NCI-H2227 (cell line): Measurements from ENCODE around the gene C9orf85.
A peak's percentile ranks its signal among the peaks of the same experiment; 100 is the strongest.
"Not testable (repeated sequence)": the region's sequence is repeated elsewhere in the genome, so short reads cannot be mapped to it uniquely, and the experiment has no call there.

Source experiments
- DNase-seq: peaks from one replicate; lab custom pipeline; 2025; ENCODE audit not compliant: unreplicated experiment; lab: John Stamatoyannopoulos, UW

C9orf85 gene, protein sequence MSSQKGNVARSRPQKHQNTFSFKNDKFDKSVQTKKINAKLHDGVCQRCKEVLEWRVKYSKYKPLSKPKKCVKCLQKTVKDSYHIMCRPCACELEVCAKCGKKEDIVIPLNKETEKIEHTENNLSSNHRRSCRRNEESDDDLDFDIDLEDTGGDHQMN

DNA sequence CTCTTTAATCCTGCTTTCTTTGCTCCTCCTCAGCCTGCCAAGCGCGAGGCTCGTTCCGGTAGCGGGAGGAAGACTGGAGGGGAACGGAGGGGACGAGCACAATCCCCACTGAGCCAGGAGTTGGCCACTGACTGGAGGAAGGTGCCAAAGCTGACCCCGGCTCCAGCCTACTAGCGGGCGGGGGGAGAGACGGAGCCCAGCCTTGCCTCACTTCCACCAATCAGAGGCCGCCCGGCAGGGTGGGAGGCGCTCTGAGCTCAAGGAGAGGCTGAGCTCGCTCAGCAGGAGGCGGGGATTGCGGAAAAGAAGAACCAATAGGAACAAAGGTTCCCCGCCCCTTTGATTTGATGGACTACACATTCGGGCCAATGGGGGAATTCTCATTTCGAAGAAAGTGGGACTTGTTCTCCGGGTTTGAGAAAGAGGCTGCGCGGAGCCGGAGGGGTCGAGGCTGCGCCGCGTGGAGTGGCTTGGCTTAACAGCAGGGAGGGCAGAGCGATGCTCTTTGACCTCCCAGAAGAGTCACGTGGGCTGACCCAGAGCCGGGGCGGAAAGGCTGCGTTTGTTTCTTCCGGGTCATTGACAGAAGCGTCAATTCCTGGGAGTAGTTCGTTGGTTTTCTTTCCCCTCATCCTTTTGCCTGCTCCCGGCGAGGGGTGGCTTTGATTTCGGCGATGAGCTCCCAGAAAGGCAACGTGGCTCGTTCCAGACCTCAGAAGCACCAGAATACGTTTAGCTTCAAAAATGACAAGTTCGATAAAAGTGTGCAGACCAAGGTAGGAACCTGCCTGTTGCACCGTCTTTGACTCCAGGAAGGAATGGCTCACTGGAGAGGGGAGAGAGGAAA is at the start of gene C9orf85, which contains the start of gene ABHD17B:
Gene C9orf85 (plus strand): TSS at position 579 of the 847 bp plus-strand sequence. CDS start 96 bp downstream, at position 675.
Gene ABHD17B (minus strand): TSS at position 133 of the 847 bp plus-strand sequence. CDS start 36,113 bp downstream, outside the sequence.
- peak; percentile 99 for DNase-seq

DNA sequence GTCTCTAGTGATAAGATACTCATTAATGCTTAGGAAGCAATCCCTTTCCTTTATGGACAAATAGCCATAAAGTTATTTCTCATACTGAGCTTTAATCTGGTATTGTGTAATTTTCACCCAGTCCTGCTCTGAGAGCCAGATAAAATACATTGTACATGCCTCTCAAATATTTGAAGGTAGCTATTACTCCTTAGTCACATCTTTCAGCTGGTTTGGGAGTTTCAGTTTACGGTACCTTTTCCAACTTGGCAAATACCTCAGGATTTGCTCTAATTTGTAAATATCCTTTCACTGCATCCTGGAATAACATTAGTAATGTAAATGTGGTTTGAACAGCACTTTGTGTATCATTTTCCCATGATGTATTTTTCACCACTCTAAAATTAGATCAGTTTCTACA is 47.8 kb upstream of the C9orf85 start:
- DNase-seq = no peak

DNA sequence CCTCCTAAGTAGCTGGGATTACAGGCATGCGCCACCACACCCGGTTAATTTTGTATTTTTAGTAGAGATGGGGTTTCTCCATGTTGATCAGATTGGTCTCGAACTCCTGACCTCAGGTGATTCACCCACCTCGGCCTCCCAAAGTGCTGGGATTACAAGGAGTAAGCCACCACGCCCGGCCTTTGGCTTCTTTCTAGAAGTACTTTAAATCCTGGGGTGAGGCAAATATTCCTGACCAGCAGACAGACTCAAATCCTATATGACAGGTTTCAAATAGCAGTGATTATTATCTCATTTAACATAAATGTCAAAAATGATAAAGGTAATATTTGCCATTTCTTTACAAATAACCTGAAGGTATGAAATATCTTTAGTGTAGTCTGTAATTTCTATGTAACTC is 36.1 kb upstream of the C9orf85 start:
- DNase-seq = no peak

DNA sequence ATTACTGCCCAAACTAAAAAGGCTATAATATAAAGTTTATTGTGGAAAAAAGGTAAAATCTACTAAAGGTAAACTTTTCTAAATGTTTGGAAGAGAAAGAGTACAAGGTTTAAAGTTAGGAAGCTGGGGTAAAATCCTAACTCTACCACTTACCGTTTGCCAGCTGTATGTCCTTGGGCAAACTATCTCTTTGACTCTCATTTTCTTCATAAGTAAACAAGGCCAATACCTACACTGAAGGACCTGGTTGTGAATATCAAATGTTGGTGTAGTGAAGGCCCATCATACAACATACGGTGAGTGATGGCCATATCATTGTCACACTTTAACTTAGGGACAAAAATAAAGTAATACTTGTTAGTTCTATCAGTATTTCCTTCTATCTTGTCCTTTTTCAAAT is 35.3 kb upstream of the C9orf85 start:
- DNase-seq = no peak

DNA sequence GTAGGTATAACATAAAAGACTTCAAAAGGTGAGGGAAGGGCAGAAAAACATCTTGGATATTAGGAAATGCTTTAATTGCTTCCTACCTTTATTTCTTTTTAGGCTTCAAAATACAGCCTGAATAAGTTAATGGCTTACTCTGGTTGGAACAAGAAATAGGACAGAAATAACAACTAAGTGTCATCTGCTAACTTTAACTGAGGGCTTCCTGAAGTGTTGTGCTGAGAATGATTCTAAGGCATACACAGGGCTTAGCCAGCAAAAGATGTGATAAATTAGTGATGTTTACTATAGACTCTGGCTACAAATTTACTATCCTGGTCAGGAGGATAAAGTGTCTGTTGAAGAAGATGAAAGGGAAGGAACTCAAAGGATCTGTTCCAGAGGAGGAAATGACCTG is 34.6 kb upstream of the C9orf85 start:
- DNase-seq = no peak

DNA sequence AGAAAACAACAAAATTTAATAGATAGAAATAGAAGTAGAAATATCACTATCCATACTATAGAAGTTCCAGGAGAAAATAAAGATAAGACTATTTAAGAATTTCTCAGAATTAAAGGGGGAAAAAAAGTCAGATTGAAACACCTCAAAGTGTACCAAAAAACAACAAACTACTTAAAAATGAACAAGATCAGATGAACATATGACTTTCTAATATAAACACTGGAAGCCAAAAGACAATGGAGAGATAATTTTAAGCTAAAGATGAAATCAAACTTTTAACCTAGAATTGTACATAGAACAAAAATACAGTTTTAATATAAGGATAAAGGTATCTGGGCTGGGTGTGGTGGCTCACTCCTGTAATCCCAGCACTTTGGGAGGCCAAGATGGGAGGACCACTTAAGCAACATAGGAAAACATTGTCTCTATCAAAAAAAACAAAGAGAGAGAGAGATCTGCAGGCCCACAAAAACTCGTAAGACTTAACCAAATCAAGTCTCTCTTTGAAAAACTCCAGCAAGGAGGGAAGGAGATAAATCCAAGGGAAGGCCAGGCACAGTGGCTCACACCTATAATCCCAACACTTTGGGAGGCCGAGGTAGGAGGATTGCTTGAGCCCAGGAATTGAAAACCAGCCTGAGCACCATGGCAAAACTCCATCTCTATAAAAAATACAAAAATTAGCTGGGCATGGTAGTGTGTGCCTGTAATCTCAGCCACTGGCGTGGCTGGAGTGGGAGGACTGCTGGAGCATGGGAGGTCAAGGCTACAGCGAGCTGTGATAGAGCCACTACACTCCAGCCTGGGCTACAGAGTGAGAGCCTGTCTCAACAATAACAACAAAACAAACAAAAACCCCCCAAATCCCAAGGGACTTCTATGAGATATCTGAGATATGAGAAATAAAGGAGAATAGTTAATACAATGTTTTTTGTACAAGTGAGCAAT is 32.8 kb upstream of the C9orf85 start:
- no peak for DNase-seq

DNA sequence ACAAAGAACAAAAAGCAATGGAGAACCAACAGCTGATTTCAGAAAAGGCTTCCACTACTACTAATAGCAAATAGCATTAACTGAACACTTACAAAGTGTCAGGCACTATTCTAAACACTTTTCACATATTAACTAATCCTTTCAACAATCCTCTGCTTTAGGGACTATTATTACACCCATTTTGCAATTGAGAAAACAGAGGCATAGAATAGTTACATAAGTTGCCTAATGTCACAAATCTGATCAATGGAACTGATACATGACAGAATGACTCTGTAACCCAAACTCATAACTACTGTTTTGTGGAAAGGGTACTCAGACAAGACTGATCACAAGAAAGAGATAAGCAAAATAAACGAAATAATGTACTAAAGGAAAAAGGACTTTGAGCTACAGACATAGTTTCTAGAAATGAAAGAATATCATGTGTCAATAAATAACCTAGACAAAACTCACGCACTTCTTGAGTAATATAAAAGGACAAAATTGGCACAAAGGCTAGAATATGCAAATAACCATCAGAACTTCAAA is 31.7 kb upstream of the C9orf85 start:
- DNase-seq = no peak

DNA sequence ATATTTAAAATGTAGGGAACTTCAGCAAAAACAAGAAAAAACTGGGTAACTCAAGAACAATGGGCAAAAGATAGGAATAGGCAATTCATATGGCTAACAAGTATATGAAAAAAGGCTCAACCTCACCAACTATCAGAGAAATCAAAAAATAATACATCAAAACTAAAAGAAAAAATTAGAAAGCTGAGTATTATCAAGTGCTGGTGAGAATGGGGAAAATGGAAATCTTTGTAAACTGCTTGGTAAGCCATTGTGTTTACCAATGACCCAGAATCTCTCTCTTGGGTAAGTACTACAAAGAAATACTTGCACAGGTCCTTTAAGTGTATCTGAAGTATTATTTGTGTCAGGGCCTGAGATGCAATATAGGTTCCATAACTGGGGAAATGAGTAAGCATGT is 27.4 kb upstream of the C9orf85 start:
- no peak for DNase-seq

DNA sequence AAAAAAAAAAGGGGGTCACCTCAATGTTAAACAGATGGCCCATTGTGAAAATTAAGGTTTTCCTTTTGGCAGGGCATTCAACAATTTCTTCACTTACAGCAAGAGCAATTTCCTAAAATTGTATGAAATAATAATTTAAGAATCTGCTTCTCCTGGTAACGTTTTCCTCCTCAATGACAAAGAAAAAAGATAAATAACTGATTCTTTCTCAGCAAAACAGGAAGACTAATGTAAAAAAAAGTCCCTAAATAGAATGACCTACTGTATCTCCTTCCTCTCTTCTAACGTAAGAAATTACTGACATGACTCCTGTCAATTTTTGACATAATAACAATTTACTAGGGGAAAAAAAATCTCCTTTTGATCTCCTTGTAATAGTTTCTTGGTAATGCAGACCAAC is 26.0 kb upstream of the C9orf85 start:
- DNase-seq = no peak

DNA sequence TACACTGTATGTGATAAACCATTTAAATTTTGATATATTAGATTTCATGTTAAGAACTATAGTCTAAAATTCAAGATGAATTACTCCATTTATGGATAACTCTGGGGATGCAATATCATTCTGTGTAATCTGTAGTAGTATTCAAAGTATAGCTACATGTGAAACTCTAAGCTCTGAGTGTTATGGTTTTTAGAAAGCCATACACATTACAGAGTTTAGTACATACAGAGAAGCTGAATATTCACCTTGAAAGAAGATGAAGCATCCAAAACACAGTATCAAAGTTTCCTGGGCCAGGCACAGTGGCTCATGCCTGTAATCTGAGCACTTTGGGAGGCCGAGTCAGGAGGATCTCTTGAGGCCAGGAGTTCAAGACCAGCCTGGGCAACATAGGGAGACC is 25.4 kb upstream of the C9orf85 start:
- no peak for DNase-seq

DNA sequence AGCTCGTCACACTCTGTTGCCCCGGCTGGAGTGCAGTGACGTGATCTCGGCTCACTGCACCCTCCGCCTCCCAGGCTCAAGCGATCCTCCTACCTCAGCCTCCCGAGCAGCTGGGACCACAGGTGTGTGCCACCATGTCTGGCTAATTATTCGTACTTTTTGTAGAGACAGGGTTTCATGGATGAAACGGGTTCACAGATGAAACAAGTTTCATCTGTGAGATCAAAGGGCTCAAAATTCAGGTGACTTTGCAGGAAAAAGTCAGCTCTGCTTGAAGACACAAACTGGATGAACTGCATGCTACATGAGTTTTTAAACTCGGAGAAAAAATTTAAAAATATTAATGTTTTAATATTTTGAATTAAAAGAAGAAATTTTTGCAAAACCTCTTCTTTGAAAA is 24.9 kb upstream of the C9orf85 start:
- no peak for DNase-seq

DNA sequence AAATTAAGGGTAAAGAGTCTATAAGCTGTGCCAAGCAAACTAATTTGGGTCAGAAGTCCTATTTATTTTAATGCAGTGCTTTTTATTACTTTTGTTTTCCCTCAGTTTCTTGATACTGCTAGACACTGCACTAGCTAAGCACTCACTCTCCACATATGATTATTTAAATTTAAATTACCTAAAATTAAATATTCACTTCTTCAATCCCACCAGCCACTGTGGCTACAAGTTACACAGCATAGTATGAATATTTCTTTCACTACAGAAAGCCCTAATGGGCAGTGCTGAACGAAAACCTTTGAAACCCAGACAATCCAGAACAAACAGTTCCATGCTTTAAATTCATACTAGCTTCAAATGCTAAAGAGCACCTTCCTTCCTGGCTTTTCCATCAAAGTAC is 24.1 kb upstream of the C9orf85 start:
- no peak for DNase-seq

DNA sequence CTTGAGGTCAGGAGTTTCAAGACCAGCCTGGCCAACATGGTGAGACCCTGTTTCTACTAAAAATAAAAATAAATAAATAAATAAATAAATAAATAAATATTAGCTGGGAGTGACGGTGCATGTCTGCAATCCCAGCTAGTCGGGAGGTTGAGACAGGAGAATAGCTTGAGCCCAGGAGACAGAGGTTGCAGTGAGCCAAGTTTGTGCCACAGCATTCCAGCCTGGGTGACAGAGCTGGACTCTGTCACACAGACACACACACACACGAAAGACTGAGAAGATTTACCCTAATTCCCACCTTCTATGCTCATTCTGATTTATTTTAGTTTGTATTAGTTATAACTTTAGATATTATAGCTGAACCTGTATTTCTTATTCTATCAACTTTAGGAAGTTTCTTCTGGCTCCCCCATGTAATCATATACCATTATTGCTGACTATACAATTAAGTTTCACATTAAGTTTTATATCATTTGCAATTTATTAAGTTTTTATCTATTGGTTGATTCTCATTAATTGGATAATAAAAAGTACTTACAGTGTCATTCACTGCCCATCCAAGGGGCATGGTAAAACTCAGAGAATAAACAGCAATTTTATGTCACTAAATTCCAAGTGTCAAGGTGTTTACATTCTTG is 21.3 kb upstream of the C9orf85 start:
- no peak for DNase-seq

DNA sequence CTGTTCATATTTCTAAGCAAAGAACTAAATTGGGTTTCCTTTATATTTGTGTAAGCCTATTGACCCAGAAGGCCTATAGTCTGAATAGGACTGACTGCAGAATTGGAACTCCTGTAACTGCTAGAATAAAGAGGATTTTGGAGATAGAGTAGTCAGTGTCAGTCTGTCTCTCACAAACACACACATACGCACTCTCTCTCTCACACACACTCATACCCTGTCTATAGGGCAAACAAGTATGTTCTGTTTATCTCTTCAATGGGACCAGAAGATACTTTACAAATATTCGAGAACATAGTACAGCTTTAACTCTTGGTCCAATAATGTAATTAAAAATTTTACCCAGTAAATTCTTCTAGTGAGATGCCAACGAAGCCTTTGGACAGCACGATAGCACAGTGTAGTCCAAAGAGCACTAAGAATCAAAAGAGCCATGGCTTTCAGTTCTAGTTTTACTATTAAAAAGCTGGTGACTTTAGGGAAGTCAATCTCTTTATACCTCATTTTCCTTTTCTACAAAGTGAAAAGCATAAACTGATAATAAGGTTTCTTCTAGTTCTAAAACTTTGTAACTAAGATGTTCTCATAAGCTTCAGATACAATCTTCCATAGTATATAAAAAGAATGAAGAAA is 19.8 kb upstream of the C9orf85 start:
- no peak for DNase-seq

DNA sequence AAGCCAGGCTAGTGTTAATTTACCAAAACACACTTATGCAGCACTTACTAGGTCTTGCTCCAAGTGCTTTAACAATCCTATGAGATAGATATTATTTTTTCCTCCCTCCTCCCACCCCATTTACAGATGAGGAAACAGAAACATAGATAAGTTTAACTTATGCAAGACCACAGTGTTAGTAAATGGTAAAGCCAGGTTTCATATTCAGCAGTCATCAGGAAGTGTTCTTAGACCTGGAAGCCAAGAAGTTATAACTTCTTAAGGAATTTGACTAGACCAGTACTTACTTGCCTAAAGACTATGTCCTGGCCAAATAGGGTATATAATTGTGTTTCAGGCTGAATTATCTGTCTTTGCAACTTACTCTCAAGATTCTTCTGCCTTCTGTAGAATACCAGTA is 16.3 kb upstream of the C9orf85 start:
- no peak for DNase-seq

DNA sequence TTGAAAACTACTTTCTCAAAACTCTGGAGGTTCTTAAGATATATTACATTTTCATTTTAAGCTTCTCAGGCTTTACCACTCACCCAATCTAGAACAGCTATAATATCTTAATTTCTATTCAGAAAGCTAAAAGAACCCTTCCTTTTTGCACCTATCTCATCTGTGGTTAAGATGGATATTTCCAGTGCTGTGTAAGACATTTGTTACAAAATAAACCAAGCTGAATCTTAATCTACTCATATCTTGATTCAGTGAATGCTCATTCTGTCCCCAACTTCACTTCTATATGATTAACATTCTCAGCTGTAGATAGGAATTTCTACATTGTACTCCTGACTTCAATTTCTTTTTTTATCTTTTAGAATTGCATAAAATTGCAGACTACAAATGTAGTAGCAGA is 15.5 kb upstream of the C9orf85 start:
- DNase-seq = no peak

DNA sequence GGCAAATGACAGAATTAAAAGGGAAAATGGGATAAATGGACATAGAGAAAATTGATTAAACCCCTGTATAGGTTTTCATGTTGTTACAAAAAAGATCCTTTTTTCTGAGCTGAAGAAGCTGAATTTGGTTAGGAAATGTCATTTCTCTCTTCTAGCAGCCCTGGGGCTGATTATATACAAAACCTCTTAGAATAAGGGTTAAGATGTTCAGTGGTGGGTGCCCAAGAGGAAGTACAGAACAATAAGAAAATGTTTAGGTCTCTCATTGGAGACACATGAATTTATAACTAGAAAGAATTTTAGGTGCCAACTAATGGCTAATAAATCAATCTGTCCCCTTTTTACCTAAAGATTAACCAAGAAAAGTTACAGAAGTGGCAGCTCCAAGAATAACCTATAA is 14.7 kb upstream of the C9orf85 start:
- no peak for DNase-seq

DNA sequence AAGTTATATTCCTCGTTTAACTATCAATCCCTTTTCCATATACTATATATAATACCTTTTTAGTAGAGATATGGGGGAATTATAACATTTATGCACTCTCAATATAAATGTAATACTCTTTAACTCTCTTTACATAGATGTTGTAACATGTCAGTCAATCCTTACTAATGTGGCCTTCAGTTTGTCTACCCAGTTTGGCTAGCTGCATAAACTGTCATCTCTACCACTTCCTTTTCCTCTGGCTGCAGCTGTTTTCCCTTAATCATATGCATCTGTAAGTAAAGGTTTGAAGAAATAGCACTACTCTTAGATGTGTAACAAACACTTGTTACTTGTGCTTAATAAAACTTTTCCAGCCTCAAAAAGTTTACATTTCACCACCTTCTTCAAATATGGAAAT is 13.9 kb upstream of the C9orf85 start:
- DNase-seq = no peak

DNA sequence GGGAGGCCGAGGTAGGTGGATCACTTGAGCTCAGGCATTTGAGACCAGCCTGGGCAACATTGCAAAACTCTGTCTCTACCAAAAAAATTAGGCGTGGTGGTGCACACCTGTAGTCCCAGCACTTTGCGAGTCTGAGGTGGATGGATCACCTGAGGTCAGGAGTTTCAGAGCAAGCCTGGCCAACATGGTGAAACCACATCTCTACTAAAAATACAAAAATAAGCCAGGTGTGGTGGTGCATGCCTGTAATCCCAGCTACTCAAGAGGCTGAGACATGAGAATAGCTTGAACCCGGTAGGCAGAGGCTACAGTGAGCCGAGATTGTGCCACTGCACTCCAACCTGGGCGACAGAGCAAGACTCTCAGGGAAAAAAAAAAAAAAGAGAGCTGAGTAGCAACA is 12.7 kb upstream of the C9orf85 start:
- not testable (repeated sequence) for DNase-seq
